Measurements from ENCODE around the gene MTMR1. TPM values are rescaled to one million over a fixed set of nuclear protein-coding genes. Genes with fewer than 3 reads are reported as not detected.
A peak's percentile ranks its signal among the peaks of the same experiment; 100 is the strongest.

MTMR1 gene
- total RNA-seq, 6 experiments from 2014 or later = 9.0 to 20.6 (median 20.2) TPM

DNA sequence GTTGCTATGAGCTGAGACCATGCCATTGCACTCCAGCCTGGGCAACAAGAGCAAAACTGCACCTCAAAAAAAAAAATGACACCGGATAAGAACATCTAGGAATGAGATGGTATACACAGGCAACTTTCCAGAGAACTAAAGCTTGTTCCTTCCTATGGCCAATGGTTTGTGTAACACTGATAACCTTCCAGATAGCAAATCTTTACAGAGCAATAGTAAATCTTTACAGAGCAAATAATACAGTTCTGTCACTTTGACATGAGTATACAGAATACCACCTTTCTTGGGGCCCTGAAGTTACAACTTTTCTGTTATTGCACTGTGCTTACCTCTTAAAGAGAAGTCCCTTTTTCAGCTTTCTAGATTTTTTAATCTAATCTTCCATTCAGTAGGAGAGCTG is 113.6 kb downstream of the MTMR1 start:
- H3K4me1 Mint-ChIP-seq (ENCODE audit: low read depth) = no peaks in the 10 kb centered on the region
- H3K9me3 Mint-ChIP-seq = no peaks in the 10 kb centered on the region
- no peaks in the 10 kb centered on the region for H3K27me3 Mint-ChIP-seq (ENCODE audit: insufficient read depth)
- DNase-seq = no peak
- TF ChIP-seq, protein P1, sequence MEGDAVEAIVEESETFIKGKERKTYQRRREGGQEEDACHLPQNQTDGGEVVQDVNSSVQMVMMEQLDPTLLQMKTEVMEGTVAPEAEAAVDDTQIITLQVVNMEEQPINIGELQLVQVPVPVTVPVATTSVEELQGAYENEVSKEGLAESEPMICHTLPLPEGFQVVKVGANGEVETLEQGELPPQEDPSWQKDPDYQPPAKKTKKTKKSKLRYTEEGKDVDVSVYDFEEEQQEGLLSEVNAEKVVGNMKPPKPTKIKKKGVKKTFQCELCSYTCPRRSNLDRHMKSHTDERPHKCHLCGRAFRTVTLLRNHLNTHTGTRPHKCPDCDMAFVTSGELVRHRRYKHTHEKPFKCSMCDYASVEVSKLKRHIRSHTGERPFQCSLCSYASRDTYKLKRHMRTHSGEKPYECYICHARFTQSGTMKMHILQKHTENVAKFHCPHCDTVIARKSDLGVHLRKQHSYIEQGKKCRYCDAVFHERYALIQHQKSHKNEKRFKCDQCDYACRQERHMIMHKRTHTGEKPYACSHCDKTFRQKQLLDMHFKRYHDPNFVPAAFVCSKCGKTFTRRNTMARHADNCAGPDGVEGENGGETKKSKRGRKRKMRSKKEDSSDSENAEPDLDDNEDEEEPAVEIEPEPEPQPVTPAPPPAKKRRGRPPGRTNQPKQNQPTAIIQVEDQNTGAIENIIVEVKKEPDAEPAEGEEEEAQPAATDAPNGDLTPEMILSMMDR (IDR thresholded peaks at IDR 0.05) = no peak
- no peak overlapping the region for H3K4me3 Mint-ChIP-seq
- no peak overlapping the region for H3K27ac Mint-ChIP-seq
- peaks cover 4% of the 10 kb centered on the region; the same call in 1 of the 2 replicates for H3K36me3 Mint-ChIP-seq (ENCODE audit: low read depth)

DNA sequence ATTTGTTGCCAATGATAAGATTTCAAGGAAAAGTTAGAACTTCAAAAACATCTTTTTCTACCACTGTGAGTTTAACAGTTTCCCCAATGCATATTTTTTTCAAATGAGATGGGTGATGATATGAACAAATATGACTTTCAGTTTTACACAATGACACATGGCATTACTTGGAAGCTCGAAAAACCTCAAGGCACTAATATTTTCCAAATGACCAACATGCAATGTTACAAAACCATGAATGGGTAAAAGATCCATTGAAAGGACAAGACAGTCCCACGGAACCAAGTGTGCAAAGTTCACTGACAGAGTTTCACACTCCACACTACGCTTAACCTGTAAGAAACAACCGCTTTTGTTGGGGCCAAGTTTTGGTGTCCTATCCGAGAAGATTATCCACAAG is 120.7 kb downstream of the MTMR1 start:
- Mint-ChIP-seq H3K27ac (peak overlapping the region; percentile 48; the same call in 1 of the 2 replicates), H3K27me3 (ENCODE audit: insufficient read depth) (no peaks in the 10 kb centered on the region), H3K36me3 (ENCODE audit: low read depth) (peaks cover under 1% of the 10 kb centered on the region; the same call in 1 of the 2 replicates), H3K4me3 (no peak overlapping the region), H3K9me3 (no peaks in the 10 kb centered on the region), H3K4me1 (ENCODE audit: low read depth) (no peaks in the 10 kb centered on the region; the same call in 1 of the 2 replicates)
- peak; percentile 20 for DNase-seq
- TF ChIP-seq, protein P1 (IDR thresholded peaks at IDR 0.05) = no peak

Other genes starting within 250 kb of the MTMR1 start
- gene MTM1, start 124.8 kb upstream of the MTMR1 start, total RNA-seq (2021; fragmentation: NEBNext Ultra II Directional; extraction: Animal tissue kit (Norgen Biotek cat#: 25700)) = 10 to 100 TPM in 3 of 6 experiments, 1 to 10 TPM in 3; 8.1 to 12.2 (median 10.0) TPM
- 10 to 100 TPM; 53.9 to 67.1 (median 56.4) TPM for gene CD99L2, start 205.3 kb downstream of the MTMR1 start, total RNA-seq (2021; fragmentation: NEBNext Ultra II Directional; extraction: Animal tissue kit (Norgen Biotek cat#: 25700))

All from HFFc6 (cell line).